Activated T-helper 1 cell treated with anti-CD3 and anti-CD28 coated beads, Interleukin-2, amount 50 U/mL, for 16 hours (primary cell): ENCODE measurements around the gene BANP.
"Not testable (repeated sequence)": the region's sequence is repeated elsewhere in the genome, so short reads cannot be mapped to it uniquely, and the experiment has no call there.

Source experiments
- DNase-seq, 2 donors: peaks; one replicate each; pipeline ENCODE4 v3.0.0-alpha.2; 2020; ENCODE audit warnings: low read depth in 1 of 2, low spot score in 1 of 2

BANP gene

GRCh38 chr16:87966064-87966645, 14.9 kb downstream of the BANP start:
- DNase-seq = no peak

GRCh38 chr16:87966685-87967185, 15.5 kb downstream of the BANP start:
- DNase-seq = no peak

- DNase-seq = no peak
Measured at GRCh38 chr16:87968541-87968940, 17.3 kb downstream of the BANP start.

- no peak for DNase-seq
Measured at GRCh38 chr16:87970186-87970585, 19.0 kb downstream of the BANP start.

DNA sequence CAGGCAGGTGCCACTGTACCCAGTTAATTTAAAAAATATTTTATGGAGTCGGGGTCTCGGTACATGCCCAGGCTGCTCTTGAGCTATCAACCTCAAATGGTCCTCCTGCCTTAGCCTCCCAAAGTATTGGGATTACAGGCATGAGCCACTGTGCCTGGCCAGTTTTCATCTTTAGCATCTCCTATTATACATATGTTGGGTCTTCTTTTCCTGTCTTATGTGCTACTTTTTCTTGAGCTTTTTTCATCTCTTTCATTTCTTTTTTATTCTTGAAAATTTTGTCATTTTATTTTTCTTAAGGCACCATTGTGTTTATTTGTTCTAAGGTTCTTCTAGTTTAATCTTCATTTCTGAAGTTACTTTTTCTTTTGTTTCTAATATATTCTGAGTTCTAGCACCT, 20.7 kb downstream of the BANP start:
- DNase-seq = no peak

- no peak for DNase-seq
Measured at GRCh38 chr16:87973717-87974116, 22.5 kb downstream of the BANP start.

DNA sequence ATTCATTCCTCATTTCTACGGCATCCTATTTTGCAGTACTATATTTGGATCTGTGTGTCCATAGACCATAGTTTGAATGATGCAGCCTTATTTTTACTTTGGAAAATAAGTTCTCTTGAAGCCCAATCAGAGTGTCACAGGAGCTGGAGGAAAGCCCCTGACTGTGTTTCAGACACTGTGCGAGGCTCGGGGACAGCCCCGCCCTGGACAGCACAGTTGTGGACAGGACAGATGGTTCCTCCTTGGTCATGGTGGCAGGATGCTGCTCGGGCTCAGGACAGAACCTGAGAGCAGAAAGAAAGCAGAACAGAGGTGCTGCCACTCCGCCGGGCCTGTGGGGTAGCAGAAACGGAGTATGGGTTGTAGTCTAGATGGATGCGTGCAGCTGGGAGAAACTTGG, 22.9 kb downstream of the BANP start:
- DNase-seq = no peak

- no peak for DNase-seq
Measured at GRCh38 chr16:87976665-87977064, 25.4 kb downstream of the BANP start.

DNA sequence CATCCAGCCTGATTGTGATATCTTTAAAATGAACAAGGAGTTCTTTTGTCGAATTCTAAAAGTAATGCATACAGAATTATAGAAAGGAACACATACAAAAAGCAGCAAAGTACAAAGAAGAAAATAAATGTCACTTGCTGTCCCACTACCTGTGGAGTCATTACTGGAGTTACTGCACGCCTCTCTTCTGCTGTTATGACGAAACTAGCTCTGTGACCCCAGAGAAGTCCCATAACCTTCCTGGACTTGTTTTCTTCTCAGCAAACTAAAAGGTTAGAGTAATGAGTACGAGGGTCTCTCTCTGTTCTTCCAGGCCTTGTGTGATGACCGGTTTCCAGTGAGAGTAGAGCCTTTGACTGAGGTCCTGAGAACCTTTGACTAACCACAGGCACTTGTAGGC, 26.9 kb downstream of the BANP start:
- DNase-seq = no peak

GRCh38 chr16:87979352-87979751, 28.1 kb downstream of the BANP start:
- DNase-seq = no peak

DNA sequence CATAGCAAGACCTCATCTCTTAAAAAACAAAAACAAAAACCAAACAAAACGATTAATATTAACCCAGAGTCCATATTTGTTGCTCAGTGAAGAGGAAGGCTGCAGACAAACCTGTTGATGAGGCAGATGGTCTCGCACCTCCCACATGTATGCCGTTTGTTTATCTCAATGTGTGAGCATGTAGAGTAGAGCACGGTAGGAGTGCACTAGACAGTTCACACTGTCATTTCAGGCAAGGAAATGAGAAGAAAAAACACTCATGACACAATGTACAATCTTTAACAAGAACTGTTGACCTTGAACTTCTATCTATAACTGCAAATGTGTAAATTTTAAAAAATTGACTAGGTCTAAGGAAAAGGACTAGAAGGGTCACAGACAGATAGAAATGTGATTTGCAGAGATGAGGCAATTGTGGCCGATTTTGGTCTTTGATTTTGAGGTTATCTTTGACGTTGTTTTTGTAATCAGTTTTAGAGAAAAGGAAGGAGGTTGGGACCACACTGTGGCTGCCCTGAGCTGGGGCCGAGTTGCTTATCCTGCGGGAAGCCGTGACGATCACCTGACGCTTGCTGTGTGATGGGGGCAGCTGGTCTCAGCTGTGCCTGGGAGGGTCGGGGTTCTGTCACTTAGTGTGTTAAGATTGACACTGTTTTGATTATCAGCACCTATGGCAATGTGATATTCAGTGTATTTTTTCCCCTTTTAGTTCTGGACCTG, 28.8 kb downstream of the BANP start:
- DNase-seq = not testable (repeated sequence)

GRCh38 chr16:87981376-87981775, 30.1 kb downstream of the BANP start:
- not testable (repeated sequence) for DNase-seq

GRCh38 chr16:87982581-87983041, 31.4 kb downstream of the BANP start:
- no peak for DNase-seq

DNA sequence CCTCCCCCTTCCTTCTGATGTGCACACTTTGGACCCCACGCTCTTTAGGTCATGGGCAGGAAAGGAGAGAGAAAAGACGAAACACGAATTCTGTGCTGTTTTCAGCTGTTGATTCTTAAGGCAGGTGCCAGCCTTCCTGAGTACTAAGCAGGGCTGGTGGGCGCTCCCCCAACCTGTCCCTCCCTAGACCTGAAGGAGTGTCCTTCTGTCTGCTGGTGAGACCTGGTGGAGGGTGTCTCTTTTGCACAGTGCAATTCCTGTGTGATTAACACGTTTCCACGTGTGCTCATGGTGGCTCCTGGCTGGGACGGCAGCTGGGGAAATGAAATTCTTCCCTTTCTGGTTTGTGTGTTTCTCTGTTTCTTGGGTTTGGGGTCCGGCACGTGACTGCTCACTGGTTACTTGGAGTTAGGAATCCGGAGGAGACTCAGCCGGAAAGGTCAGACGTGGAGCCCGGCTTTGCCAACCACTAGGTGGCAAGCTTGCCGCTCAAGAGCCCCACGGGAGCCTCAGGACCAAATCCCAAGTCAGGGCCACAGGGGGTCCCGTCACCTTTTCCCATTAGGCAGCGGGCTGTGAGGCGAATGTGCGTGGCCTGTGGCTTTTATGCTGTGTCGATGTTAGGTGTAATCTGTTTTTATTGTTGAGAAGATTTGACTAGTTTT, 32.0 kb downstream of the BANP start:
- DNase-seq = not testable (repeated sequence)

DNA sequence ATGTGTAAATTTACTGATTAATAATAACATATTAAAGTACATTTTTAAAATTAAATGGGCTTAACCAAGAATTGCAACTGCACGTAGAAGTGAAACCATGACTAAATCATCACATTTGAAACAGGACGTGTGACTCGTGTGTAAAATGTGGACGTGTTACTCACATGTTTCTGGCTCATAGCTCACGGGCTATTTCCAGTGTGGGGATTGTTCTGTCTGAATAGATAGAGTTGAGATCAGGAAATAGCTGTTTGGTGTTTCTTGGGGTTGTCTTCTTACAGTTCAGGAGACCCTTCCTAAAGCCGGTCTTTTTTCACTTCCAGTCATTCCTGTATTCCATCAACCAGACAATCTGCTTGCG, 32.5 kb downstream of the BANP start:
- DNase-seq = not testable (repeated sequence)

- DNase-seq = not testable (repeated sequence)
Measured at GRCh38 chr16:87984180-87984579, 32.9 kb downstream of the BANP start.

GRCh38 chr16:87984632-87985267, 33.5 kb downstream of the BANP start:
- DNase-seq = no peak

DNA sequence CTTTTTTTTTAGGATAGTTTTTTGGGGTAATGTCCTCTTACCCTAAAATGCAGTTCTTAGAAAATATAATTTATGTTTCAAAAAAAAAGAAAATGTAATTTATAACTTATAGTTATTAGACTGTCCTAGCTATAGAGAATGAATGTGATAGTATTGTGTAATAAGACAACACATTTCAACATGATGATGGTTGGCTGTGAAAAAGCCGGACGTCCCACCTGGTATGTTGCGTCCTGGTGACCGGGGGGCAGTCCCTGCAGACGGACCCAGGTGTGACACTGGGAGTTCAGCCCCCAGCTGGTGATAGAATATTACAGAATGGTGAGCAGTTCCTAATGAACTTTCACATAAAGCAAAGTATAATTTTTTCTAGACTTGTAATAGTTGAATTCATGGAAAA, 34.3 kb downstream of the BANP start:
- not testable (repeated sequence) for DNase-seq

- not testable (repeated sequence) for DNase-seq
Measured at GRCh38 chr16:87986361-87986849, 35.2 kb downstream of the BANP start.

DNA sequence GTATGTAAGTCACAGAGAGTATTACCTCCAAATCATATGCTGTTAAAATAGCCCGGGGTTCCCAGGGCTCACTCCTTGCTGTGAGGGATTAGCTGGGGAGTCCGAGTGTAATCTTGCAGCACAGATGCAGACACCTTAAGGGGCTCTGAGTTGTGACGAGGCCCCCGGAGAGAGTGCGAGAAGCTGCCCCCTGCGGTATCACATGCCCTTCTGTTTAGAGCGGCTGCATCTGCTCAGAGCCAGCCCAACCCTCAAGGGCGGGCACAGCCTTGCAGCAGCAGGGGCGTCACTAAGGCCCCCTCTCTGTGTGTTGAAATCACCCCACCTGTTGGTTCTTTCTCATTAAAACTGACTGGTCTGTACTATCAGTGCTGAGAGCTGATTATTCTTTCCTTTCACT, 37.4 kb downstream of the BANP start:
- not testable (repeated sequence) for DNase-seq

DNA sequence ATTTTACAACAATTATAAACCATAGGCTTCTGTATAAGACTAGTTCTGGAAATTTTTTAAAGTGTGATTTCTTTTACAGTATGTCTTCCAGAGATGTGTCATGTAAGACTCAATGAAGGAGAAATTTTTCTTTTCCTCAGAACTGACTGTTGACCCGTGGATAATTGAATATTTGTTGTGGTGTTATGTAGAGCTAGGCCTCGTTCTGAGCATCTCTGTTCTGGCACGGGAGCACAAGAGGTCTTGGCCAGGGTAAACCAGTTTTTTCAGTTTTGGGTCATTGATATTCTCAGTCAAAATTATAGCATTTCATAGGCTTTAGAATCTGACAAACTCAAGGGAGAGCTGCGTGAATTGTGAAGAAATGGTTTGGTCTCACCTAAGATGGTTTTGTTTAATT, 39.0 kb downstream of the BANP start:
- not testable (repeated sequence) for DNase-seq
